Uterus (tissue), 2 donors: Measurements from ENCODE around the gene CPED1.

Source experiments
- POLR2A ChIP-seq, 2 donors: fragments of 450-650 bp; IDR thresholded peaks; one replicate each; pipeline ENCODE4 v1.6.1; 2016; ENCODE audit warnings: antibody characterized with exemption in 2 of 2, mild to moderate bottlenecking in 1 of 2, moderate library complexity in 1 of 2
- TF ChIP-seq, protein P1 (sequence below), 4 experiments: fragments of 200-600 bp in 2 of 4; fragments of 450-650 bp in 2 of 4; sonication (generic) in 2 of 4; IDR thresholded peaks; one replicate each; pipeline ENCODE4 v1.5.1; 2016 to 2019; ENCODE audit warnings: antibody characterized with exemption in 4 of 4, mild to moderate bottlenecking in 2 of 4, moderate library complexity in 1 of 4

DNA sequence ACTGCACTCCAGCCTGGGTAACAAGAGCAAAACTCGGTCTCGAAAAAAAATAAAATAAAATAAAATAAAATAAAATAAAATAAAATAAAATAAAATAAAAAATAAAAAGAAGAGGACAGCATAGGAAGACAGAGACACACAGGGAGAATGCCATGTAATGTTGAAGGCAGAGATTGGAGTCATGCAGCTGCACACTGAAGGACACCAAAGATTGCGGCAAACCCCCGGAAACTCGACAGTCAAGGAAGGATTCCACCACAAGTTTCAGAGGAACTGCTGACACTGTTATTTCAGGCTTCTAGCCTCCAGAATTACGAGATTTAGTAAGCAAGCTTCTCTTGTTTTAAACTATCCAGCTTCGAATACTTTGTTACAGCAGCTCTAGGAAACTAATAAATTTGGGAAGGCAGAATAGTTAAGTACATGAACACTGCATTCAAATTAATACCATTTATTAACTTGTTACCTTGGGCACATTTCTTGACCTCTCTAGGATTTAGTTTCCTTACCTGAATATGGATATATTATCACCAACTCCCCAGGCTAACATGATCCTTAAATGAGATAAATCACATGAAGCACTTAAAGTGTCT, 9.5 kb downstream of the CPED1 start:
- no peak for TF ChIP-seq POLR2A (IDR thresholded peaks at IDR 0.05)
- TF ChIP-seq, protein P1, sequence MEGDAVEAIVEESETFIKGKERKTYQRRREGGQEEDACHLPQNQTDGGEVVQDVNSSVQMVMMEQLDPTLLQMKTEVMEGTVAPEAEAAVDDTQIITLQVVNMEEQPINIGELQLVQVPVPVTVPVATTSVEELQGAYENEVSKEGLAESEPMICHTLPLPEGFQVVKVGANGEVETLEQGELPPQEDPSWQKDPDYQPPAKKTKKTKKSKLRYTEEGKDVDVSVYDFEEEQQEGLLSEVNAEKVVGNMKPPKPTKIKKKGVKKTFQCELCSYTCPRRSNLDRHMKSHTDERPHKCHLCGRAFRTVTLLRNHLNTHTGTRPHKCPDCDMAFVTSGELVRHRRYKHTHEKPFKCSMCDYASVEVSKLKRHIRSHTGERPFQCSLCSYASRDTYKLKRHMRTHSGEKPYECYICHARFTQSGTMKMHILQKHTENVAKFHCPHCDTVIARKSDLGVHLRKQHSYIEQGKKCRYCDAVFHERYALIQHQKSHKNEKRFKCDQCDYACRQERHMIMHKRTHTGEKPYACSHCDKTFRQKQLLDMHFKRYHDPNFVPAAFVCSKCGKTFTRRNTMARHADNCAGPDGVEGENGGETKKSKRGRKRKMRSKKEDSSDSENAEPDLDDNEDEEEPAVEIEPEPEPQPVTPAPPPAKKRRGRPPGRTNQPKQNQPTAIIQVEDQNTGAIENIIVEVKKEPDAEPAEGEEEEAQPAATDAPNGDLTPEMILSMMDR (IDR thresholded peaks at IDR 0.05), result no peak
